NCI-H2107 treated with DMSO at 0.1 percent for 48 hours (cell line): Measurements from ENCODE around the gene GALNT17.

Experiments
- DNase-seq: peaks from one replicate; lab custom pipeline; 2025; ENCODE audit not compliant: unreplicated experiment; lab: John Stamatoyannopoulos, UW

GALNT17 gene

GRCh38 chr7:71132127-71132376, at the start of gene GALNT17:
Gene GALNT17 (plus strand): TSS chr7:71132144.
- no peak for DNase-seq

DNA sequence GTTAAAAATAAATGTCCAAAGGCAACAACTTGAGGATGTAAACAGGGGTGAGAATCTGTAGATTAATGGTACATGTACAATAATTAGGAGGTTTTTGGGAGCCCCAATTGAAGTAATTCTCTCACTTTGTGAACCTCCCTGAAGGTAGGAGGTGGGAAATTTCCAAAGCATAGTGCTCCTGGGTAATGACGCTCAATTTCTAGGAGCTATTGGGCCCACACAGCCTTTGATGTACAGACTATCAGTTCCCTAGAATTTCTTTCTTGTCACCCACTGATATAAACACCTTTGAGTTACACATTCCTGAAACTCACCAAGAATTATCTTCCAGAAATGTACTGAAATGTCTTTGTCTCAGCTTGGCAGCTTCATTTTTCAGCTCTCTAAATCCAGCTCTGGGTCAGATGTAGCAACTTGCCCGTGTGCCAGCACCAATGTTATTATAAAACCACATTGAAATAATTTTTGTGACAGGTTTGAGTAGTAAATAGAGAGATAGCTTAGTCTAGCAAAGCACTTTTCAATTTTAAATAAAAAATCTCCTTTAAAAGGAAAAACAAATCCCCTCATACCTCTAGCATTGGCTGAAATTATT, 36.6 kb upstream of the GALNT17 start:
- no peak for DNase-seq

DNA sequence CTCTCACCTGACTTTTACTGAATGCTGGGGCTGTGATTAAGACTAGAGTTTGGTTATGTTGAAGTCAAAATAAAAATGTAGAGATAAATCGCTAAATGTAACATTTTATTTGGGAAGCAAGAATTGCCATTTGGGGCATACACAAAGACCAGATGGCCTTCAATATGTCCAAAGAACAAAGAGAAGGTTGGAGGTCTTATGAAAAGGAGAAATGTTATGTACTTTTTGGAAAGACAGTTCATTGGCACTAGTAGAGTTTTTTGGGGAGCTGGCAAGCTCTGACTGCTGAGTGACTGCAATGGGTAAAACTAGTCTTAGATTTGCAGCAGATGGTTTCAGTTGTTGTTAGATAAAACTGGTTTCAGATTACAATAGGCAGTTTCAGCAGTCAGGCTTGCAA, 35.6 kb upstream of the GALNT17 start:
- DNase-seq = no peak

- DNase-seq = no peak
Measured at GRCh38 chr7:71106226-71106625, 25.7 kb upstream of the GALNT17 start.

- DNase-seq = no peak
Measured at GRCh38 chr7:71112436-71112835, 19.5 kb upstream of the GALNT17 start.

- DNase-seq = no peak
Measured at GRCh38 chr7:71120096-71120495, 11.8 kb upstream of the GALNT17 start.

DNA sequence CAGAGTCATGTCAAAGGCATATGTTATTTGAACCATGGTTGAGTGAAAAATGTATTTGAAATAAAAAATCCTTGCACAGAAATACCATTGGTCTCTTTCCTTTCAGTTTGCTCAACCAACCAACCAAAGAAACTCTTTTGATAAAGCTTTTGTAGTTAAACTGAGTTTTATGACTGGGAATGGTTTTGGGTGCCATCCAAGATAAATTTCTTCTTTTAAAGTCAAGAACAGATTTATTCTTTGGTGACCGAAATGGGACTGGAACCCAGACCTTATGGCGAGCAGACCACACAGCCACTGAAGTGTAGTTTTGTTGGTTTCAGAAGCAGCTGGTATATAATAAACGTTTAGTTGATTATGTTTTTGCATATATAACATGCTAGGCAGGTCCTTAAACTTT, 2.8 kb upstream of the GALNT17 start:
- no peak for DNase-seq

GRCh38 chr7:71130031-71130679, 1.8 kb upstream of the GALNT17 start:
- DNase-seq = no peak

GRCh38 chr7:71131256-71132126, 453 bp upstream of the GALNT17 start:
- peak; percentile 14 for DNase-seq

DNA sequence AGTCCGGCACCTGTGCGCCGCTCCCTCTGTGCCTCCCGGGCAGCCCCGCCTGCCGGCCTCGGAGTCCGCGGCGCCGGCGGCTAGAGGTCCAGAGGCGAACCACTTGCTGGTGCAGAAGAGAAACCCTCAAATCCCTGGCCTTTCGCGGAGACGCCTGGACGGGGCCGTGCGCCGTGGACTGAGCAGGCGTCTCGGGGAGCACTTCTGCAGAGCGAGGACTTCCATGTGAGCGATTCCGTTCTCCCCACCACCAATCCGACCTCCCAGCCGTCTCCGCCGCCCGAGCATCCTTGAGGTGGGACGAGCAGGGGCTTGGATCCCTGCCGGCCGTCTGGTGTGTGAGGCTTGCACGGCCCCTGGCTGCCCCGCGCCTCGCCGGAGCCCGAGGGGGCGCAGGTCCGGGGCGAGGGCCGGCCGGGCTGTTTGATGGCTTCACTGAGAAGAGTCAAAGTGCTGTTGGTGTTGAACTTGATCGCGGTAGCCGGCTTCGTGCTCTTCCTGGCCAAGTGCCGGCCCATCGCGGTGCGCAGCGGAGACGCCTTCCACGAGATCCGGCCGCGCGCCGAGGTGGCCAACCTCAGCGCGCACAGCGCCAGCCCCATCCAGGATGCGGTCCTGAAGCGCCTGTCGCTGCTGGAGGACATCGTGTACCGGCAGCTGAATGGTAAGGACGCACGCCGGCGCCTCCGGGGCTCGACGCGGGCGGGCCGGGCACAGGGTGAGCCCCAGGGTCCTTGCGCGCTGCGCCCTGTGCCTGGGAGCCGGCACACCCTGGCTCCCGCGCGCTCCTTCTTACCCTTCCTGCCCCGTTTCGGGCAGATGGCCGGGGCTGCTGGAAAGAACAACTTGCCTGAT, 660 bp downstream of the GALNT17 start:
- DNase-seq = no peak

GRCh38 chr7:71133232-71133622, 1.3 kb downstream of the GALNT17 start:
- DNase-seq = no peak

DNA sequence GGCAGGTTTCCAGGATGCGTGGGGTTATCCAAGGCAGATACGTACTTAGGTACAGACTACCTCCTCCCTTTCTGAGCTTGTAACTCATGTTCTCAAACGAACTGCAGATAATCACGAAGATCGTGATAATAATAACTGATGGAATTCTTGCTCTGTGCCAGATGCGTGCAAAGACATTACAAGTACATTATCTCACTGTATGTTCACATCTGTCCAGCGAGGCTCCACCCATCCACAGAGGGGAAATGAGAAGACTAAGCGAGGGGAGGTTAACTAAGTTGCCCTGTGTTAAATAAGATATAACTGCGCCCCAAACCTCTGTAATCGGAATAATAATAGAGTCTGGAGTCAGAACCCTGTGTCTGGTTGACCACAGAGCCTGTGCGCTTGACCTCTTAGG, 1.9 kb downstream of the GALNT17 start:
- no peak for DNase-seq

GRCh38 chr7:71135116-71135515, 3.2 kb downstream of the GALNT17 start:
- DNase-seq = no peak

DNA sequence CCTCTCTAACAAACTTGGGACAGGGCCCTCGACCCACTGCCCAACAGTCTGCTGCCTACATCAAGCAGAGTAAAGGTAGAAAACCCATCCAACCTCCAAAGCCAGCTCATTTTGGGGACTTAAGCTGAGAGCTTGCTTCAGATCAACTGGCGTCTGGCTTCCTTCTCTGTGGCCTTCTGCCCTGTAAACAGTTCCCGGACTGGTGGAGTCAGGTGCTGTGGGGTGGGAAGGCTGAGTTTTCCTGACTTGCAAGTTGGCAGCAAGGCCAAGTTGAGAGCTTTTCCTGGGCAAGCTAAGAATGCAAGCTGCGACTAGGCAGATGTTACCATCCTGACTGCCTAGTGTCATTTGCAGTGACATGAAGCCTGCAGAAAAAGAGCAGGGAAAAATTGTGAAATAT, 3.7 kb downstream of the GALNT17 start:
- DNase-seq = no peak

- DNase-seq = no peak
Measured at GRCh38 chr7:71137479-71137878, 5.5 kb downstream of the GALNT17 start.

DNA sequence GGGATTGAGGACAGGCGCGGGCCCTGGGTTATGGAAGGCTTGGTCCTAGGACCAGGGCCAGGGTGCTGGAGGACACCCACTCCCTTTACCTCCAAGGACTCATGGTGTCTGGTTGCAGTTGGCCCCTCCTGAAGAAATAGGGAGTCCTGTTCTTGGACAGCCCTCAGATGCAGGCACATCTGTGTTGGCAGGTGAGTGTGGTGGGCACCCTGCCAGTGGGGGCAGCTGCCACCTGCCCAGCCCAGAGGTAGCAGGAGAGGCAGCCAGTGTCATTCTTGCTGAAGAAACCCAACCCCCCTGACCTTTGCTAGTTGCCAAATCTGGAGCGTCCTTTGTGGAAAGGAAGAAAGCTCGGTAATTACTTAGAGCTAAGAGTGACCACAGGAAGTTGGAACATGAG, 8.3 kb downstream of the GALNT17 start:
- DNase-seq = no peak

DNA sequence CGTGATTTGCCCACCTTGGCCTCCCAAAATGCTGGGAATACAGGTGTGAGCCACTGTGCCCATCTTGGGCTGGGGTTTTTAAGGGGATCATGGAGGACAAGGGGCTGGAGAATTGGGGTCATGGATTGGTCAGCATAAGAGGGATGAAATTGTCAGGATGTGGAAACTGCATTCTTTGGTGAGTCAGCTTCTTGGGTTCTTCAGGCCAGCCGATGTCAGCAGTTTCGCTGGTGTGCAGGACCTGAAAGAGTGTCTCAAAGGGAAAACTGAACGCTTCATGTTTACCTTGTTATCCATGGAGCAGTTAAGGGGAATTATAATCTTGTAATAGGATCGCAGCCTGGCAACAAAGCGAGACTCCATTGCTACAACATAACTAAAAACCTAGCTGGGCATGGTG, 13.0 kb downstream of the GALNT17 start:
- no peak for DNase-seq

GRCh38 chr7:71145906-71146901, 14.3 kb downstream of the GALNT17 start:
- no peak for DNase-seq

- DNase-seq = no peak
Measured at GRCh38 chr7:71148098-71148497, 16.2 kb downstream of the GALNT17 start.

DNA sequence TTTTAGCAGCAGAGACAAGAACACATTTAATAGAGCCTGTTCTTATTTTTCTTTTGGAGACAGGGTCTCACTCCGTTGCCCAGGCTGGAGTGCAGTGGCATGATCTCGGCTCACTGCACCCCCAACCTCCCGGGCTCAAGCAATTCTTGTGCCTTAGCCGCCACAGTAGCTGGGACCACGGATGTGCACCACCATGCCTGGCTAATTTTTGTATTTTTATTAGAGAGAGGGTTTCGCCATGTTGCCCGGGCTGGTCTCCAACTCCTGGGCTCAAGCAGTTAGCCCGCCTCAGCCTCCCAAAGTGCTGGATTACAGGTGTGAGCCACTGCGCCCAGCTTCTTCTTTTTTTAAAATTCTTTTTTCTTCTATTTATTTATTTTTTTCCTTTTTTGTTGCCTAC, 23.3 kb downstream of the GALNT17 start:
- no peak for DNase-seq
